Gastroesophageal sphincter (tissue), 3 donors: Measurements from ENCODE around the gene KAZN.

ENCODE experiments used
- POLR2AphosphoS5 ChIP-seq: sonication (generic); formaldehyde crosslinking; IDR thresholded peaks from one replicate; pipeline ENCODE4 v1.6.1; 2017; ENCODE audit warnings: antibody characterized with exemption
- TF ChIP-seq, protein P1 (sequence below), 4 experiments: fragments of 200-600 bp in 2 of 4; fragments of 450-650 bp in 2 of 4; sonication (generic) in 1 of 4; IDR thresholded peaks; one replicate each; pipeline ENCODE4 v1.5.1; 2017 to 2019; ENCODE audit warnings: antibody characterized with exemption in 4 of 4, mild to moderate bottlenecking in 2 of 4, moderate library complexity in 2 of 4

DNA sequence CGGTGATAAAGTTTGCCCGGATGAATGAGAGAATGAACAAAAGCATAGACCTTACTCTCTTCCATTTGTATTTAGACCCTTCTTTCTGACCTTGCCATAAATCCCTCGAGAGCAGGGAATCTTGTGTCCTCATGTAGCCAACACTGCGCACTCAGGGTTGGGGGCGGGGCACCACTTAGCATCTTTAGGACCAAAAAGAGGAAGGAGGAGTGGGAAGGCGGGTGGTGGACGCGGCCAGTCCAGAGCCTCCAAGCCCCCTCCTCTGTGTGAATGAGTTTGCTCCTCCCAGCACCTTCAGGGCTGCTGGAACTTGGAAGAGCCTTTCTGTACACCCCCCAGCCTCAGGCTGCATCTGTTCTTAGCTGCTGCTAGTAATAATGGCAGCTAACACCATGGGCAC is 413.2 kb downstream of the KAZN start:
- TF ChIP-seq, protein P1, sequence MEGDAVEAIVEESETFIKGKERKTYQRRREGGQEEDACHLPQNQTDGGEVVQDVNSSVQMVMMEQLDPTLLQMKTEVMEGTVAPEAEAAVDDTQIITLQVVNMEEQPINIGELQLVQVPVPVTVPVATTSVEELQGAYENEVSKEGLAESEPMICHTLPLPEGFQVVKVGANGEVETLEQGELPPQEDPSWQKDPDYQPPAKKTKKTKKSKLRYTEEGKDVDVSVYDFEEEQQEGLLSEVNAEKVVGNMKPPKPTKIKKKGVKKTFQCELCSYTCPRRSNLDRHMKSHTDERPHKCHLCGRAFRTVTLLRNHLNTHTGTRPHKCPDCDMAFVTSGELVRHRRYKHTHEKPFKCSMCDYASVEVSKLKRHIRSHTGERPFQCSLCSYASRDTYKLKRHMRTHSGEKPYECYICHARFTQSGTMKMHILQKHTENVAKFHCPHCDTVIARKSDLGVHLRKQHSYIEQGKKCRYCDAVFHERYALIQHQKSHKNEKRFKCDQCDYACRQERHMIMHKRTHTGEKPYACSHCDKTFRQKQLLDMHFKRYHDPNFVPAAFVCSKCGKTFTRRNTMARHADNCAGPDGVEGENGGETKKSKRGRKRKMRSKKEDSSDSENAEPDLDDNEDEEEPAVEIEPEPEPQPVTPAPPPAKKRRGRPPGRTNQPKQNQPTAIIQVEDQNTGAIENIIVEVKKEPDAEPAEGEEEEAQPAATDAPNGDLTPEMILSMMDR (IDR thresholded peaks at IDR 0.05), result no peak
- TF ChIP-seq POLR2AphosphoS5, result no peak
